K562 (cell line): ENCODE results near the gene NPVF. TPM values are rescaled to one million over a fixed set of nuclear protein-coding genes. Genes with fewer than 3 reads are reported as not detected.

ENCODE experiments used
- ATAC-seq: fragments of 200-7000 bp; cut with Tn5 transposase; 3 replicates; pipeline ENCODE4 v1.9.1; 2020; ENCODE audit warnings: moderate library complexity
- BruUV-seq: library from RNA; stranded (reverse); fragments of 400-500 nt; replicated peaks from 2 replicates; lab custom pipeline; 2021; lab: Mats Ljungman, UMichigan
- CTCF ChIA-PET: fragments of 300-600 bp; formaldehyde crosslinking; extraction: SDS; loops from one replicate; lab custom pipeline; 2021; ENCODE audit warnings: low intra/inter-chr PET ratio; lab: Yijun Ruan, JAX
- POLR2A ChIA-PET: fragments of 300-600, 350-650 bp; sonication (Branson Sonifier 250); formaldehyde crosslinking; extraction: SDS; loops from one replicate; lab custom pipeline; 2021; ENCODE audit warnings: antibody characterized with exemption, inconsistent platforms; lab: Yijun Ruan, JAX
- DNase-seq, 4 experiments: peaks; one replicate each; pipeline versions ENCODE4 v3.0.0 to v3.0.0-alpha.2; 2011 to 2018; ENCODE audit warnings: low spot score in 3 of 4, mixed read lengths in 3 of 4; ENCODE audit errors: extremely low read depth in 1 of 4
- FAIRE-seq: peaks from 2 replicates; lab custom pipeline; 2011; peaks lifted over from hg19 to GRCh38; lab: Jason Lieb, UNC
- H2AFZ ChIP-seq: 2 replicates; pipeline ENCODE4 v1.6.0; 2011; ENCODE audit warnings: low read depth, low read length, control low read depth, inconsistent platforms
- H3K27ac ChIP-seq: fragments of 200-600 bp; 3 replicates; pipeline ENCODE4 v1.8.0; 2011; ENCODE audit warnings: low read depth, mild to moderate bottlenecking, control low read depth, inconsistent platforms, low read length, moderate library complexity, mixed read lengths; ENCODE audit errors: extremely low read depth
- H3K27me3 ChIP-seq, 2 experiments: fragments of 300-600 bp in 1 of 2; 2 replicates in 1 of 2; 3 replicates in 1 of 2; pipeline versions ENCODE4 v1.6.0 to v1.8.0; 2011; ENCODE audit warnings: inconsistent platforms in 2 of 2, low read length in 2 of 2, mild to moderate bottlenecking in 1 of 2, mixed read lengths in 1 of 2, moderate library complexity in 1 of 2; ENCODE audit not compliant: control insufficient read depth in 2 of 2, insufficient read depth in 2 of 2
- H3K36me3 ChIP-seq: fragments of 300-600 bp; 3 replicates; pipeline ENCODE4 v1.8.0; 2011; ENCODE audit warnings: mild to moderate bottlenecking, low read length, inconsistent platforms; ENCODE audit not compliant: control insufficient read depth, insufficient read depth
- H3K4me1 ChIP-seq, 2 experiments: fragments of 200-600 bp in 1 of 2; replicated peaks in 1 of 2; 2 replicates in 1 of 2; 3 replicates in 1 of 2; pipeline versions ENCODE4 v1.5.1 to v1.8.0; 2011; ENCODE audit warnings: inconsistent platforms in 2 of 2, low read length in 2 of 2, mild to moderate bottlenecking in 1 of 2, mixed read lengths in 1 of 2, moderate library complexity in 1 of 2; ENCODE audit not compliant: control insufficient read depth in 2 of 2, insufficient read depth in 2 of 2
- H3K4me2 ChIP-seq: 2 replicates; pipeline ENCODE4 v1.6.1; 2011; ENCODE audit warnings: low read length, control low read depth, inconsistent platforms, mixed read lengths; ENCODE audit not compliant: insufficient read depth
- H3K4me3 ChIP-seq: fragments of 200-600 bp; sonication (generic), shearing (Covaris generic); 2 replicates; pipeline ENCODE4 v1.5.1; 2016; ENCODE audit warnings: control low read depth, inconsistent platforms
- H3K79me2 ChIP-seq: fragments of 200-600 bp; 3 replicates; pipeline ENCODE4 v1.8.0; 2011; ENCODE audit warnings: low read length, inconsistent platforms; ENCODE audit not compliant: control insufficient read depth, insufficient read depth
- H3K9ac ChIP-seq, 2 experiments: 2 replicates each; pipeline versions ENCODE4 v1.6.0 to v1.6.1; 2011; ENCODE audit warnings: low read depth in 2 of 2, low read length in 2 of 2, control low read depth in 1 of 2, inconsistent platforms in 1 of 2, mild to moderate bottlenecking in 1 of 2, mixed read lengths in 1 of 2; ENCODE audit not compliant: insufficient read depth in 1 of 2
- H3K9me1 ChIP-seq: one replicate; pipeline ENCODE4 v1.6.0; 2011; ENCODE audit warnings: inconsistent platforms, mild to moderate bottlenecking, low read length, moderate library complexity; ENCODE audit not compliant: control insufficient read depth, insufficient read depth
- H3K9me3 ChIP-seq: replicated peaks from 2 replicates; pipeline ENCODE4 v1.5.1; 2011; ENCODE audit warnings: low read depth, low read length, inconsistent platforms; ENCODE audit not compliant: control insufficient read depth, insufficient read depth
- H4K20me1 ChIP-seq: replicated peaks from 2 replicates; pipeline ENCODE4 v1.6.1; 2011; ENCODE audit warnings: low read length, inconsistent platforms, mixed read lengths; ENCODE audit not compliant: control insufficient read depth, insufficient read depth
- CEBPB ChIP-seq: fragments of 450-650 bp; IDR thresholded peaks from 2 replicates; pipeline ENCODE4 v1.6.1; 2016; ENCODE audit warnings: missing genetic modification characterization, missing compliant biosample characterization
- CTCF ChIP-seq, 3 experiments: IDR thresholded peaks in 2 of 3; conservative IDR thresholded peaks in 1 of 3; 2 replicates each; pipeline ENCODE4 v1.5.1; 2011 to 2012; ENCODE audit warnings: low read length in 3 of 3, mild to moderate bottlenecking in 3 of 3, control low read depth in 2 of 3, improper control_type of control experiment in 1 of 3, inconsistent platforms in 1 of 3, low read depth in 1 of 3, mixed read lengths in 1 of 3, moderate library complexity in 1 of 3; ENCODE audit not compliant: insufficient read depth in 2 of 3
- ETS2 ChIP-seq: IDR thresholded peaks from 2 replicates; pipeline ENCODE4 v1.6.1; 2016; ENCODE audit warnings: borderline replicate concordance, missing genetic modification characterization, mild to moderate bottlenecking, moderate library complexity, missing compliant biosample characterization; ENCODE audit not compliant: poor library complexity, severe bottlenecking
- FOXA3 ChIP-seq, 2 experiments: fragments of 450-650 bp in 1 of 2; sonication (generic) in 1 of 2; formaldehyde crosslinking; IDR thresholded peaks in 1 of 2; conservative IDR thresholded peaks in 1 of 2; 2 replicates each; pipeline versions ENCODE4 v1.4.0 to v1.8.0; 2020 to 2022; ENCODE audit warnings: mild to moderate bottlenecking in 2 of 2, missing genetic modification reagents in 1 of 2
- MEF2A ChIP-seq: IDR thresholded peaks from 2 replicates; pipeline ENCODE4 v1.6.1; 2011; ENCODE audit warnings: low read depth, mild to moderate bottlenecking, low read length, moderate library complexity; ENCODE audit not compliant: control insufficient read depth
- PTRF ChIP-seq: fragments of 450-650 bp; IDR thresholded peaks from 2 replicates; pipeline ENCODE4 v1.6.1; 2016; ENCODE audit warnings: mild to moderate bottlenecking, missing genetic modification characterization, missing compliant biosample characterization
- SAP30 ChIP-seq: fragments of 200-600 bp; sonication (generic); IDR thresholded peaks from 2 replicates; pipeline ENCODE4 v1.6.1; 2012; ENCODE audit warnings: borderline replicate concordance, low read depth, mild to moderate bottlenecking, moderate library complexity, low read length, control low read depth, inconsistent platforms; ENCODE audit not compliant: insufficient read depth, poor library complexity, severe bottlenecking
- U2AF2 ChIP-seq: fragments of 200-400 bp; formaldehyde crosslinking; optimal IDR thresholded peaks from 2 replicates; pipeline ENCODE3; 2017; ENCODE audit warnings: low read depth, mild to moderate bottlenecking, low read length
- ZBTB2 ChIP-seq: fragments of 450-650 bp; IDR thresholded peaks from 2 replicates; pipeline ENCODE4 v1.6.1; 2016; ENCODE audit warnings: antibody characterized with exemption
- ZNF316 ChIP-seq: fragments of 450-650 bp; IDR thresholded peaks from 2 replicates; pipeline ENCODE4 v1.6.1; 2016
- ZSCAN29 ChIP-seq: fragments of 450-650 bp; IDR thresholded peaks from 2 replicates; pipeline ENCODE4 v1.6.1; 2017
- WGBS: fragments of 100-300 bp; shearing (Covaris generic); methylation state at CpG from one replicate; pipeline ENCODE4 v1.1.6; 2016; ENCODE audit warnings: low coverage, mixed read lengths; ENCODE audit not compliant: insufficient coverage; ENCODE audit errors: missing lambda C conversion rate; 5-methylcytosine and 5-hydroxymethylcytosine counted together
- in situ Hi-C: fragments of 300-500 bp; cut with MboI; formaldehyde crosslinking; loops from 4 replicates; pipeline ENCODE4 v1.15.0; 2018; ENCODE audit warnings: inconsistent platforms, mixed read lengths
- intact Hi-C: fragments of 100-400 bp; cut with micrococcal nuclease; formaldehyde crosslinking; loops from 2 replicates; pipeline ENCODE4 v1.14.2; 2022
- polyA plus RNA-seq, 8 experiments: library from polyadenylated mRNA; depleted of rRNA in 4 of 8; stranded (reverse) in 5 of 8; unstranded in 3 of 8; fragments of >200 nt; fragmentation: Nextera tagmentation in 2 of 8; fragmentation: Illumina TruSeq in 1 of 8; extraction: Ambion mirVana in 2 of 8; extraction: Trizol in 1 of 8; gene quantifications; 2 replicates each; pipeline versions ENCODE4 v1.2.1 to v1.2.3, GENCODE V29; 2011 to 2014; ENCODE audit warnings: inconsistent platforms in 1 of 8, missing spikeins in 1 of 8
- total RNA-seq, 7 experiments: library from RNA; depleted of rRNA in 6 of 7; stranded (reverse); fragments of >200 nt in 6 of 7; fragmentation: Illumina TruSeq in 2 of 7; extraction: Trizol in 2 of 7; gene quantifications; 2 replicates each; pipeline versions ENCODE4 v1.2.1 to v1.2.3, GENCODE V29; 2011 to 2021; ENCODE audit warnings: low replicate concordance in 1 of 7

NPVF gene
- total and polyA plus RNA-seq, 9 of the 15 experiments (the other 6 are each of a cell fraction or from before 2014, with no cell fraction given) = not detected

GRCh38 chr7:25218191-25218590, 10.1 kb downstream of the NPVF start (continued):
- TF ChIP-seq ETS2 (tag) (no peak), SAP30 (no peak), MEF2A (no peak), ZSCAN29 (no peak)

- in situ Hi-C loops (no loop called here), intact Hi-C loops (loop anchor here (5.0 kb wide), 1 partner anchor 35 kb away; a partner anchor contains a TSS)
- no TSS peak for BruUV-seq
- H3K27ac ChIP-seq = no peak overlapping the region
- no peak overlapping the region for H2AFZ ChIP-seq
- peaks cover 20 to 32% of the 10 kb centered on the region in 2 experiments for H3K27me3 ChIP-seq
- H3K9me1 ChIP-seq = no peaks in the 10 kb centered on the region
- no peaks in the 10 kb centered on the region; the same call in 1 of the 2 replicates for H4K20me1 ChIP-seq
- no peak overlapping the region for H3K9ac ChIP-seq
- H3K4me2 ChIP-seq = no peak overlapping the region
- H3K79me2 ChIP-seq = no peaks in the 10 kb centered on the region
- peak; percentile 72 for ATAC-seq
- no peak overlapping the region for H3K4me3 ChIP-seq
- peak; percentile 21 to 62 (median 27) for DNase-seq
- no peaks in the 10 kb centered on the region for H3K36me3 ChIP-seq
- CTCF ChIA-PET = no interaction called here
- no peaks in the 10 kb centered on the region for H3K9me3 ChIP-seq
- FAIRE-seq = peak; percentile 87
- 5% methylated on average over 2 of the region's 2 CpGs for WGBS
- no peaks in the 10 kb centered on the region for H3K4me1 ChIP-seq
- POLR2A ChIA-PET = interaction anchor here (1.0 to 1.7 kb wide), 3 partner anchors 9 to 92 kb away, joined by 4 to 5 read pairs (median 4); partner anchors contain the start of gene CYCS
- TF ChIP-seq U2AF2 (no peak), ZNF316 (no peak), ZBTB2 (no peak), PTRF (tag) (no peak), FOXA3 (CRISPR knock-in tag; conservative IDR thresholded peaks at IDR 0.05 in 1 of 2, IDR thresholded peaks at IDR 0.05 in 1 of 2) (0 out of 4 replicates have a peak, but pooled peaks of 1 of the 2 experiments have one; percentile 5), CTCF (IDR thresholded peaks at IDR 0.05 in 2 of 3, conservative IDR thresholded peaks at IDR 0.05 in 1 of 3; ENCODE audit: insufficient read depth in 2 of 3, low read depth in 1 of 3, low read length in 3 of 3) (peak; percentile 47 to 73 (median 51); a peak in 4 of 6 replicates), CEBPB (peak; percentile 40; the same call in 1 of the 2 replicates)
Measured at GRCh38 chr7:25216837-25217236, 11.4 kb downstream of the NPVF start.
